ENCODE results near the gene NLGN1. TPM values are rescaled to one million over a fixed set of nuclear protein-coding genes. Genes with fewer than 3 reads are reported as not detected.

Gene NLGN1
- polyA plus RNA-seq, 3 donors from 2014 or later = not detected

GRCh38 chr3:174332391-174332790, 934.8 kb downstream of the NLGN1 start:
- Mint-ChIP-seq H3K9me3 (peaks cover 3 to 34% (median 20%) of the 10 kb centered on the region in 6 donors), H3K27me3 (ENCODE audit: low read depth in 3 of 3) (no peaks in the 10 kb centered on the region), H3K36me3 (no peaks in the 10 kb centered on the region), H3K4me3 (no peak overlapping the region), H3K4me1 (no peaks in the 10 kb centered on the region), H3K27ac (no peak overlapping the region)
- DNase-seq = no peak

- H3K9me3 Mint-ChIP-seq = peaks cover 5 to 34% (median 20%) of the 10 kb centered on the region in 6 donors
- no peaks in the 10 kb centered on the region for H3K36me3 Mint-ChIP-seq
- DNase-seq = no peak
- no peaks in the 10 kb centered on the region for H3K4me1 Mint-ChIP-seq
- no peak overlapping the region for H3K27ac Mint-ChIP-seq
- H3K27me3 Mint-ChIP-seq (ENCODE audit: low read depth in 3 of 3) = no peaks in the 10 kb centered on the region
- no peak overlapping the region for H3K4me3 Mint-ChIP-seq
Observed at GRCh38 chr3:174333640-174334039, 936.1 kb downstream of the NLGN1 start.

GRCh38 chr3:174334111-174334510, 936.6 kb downstream of the NLGN1 start:
- no peaks in the 10 kb centered on the region for H3K4me1 Mint-ChIP-seq
- H3K27me3 Mint-ChIP-seq (ENCODE audit: low read depth in 3 of 3) = no peaks in the 10 kb centered on the region

GRCh38 chr3:174335324-174335723, 937.8 kb downstream of the NLGN1 start:
- peaks cover 5 to 32% (median 16%) of the 10 kb centered on the region in 6 donors for H3K9me3 Mint-ChIP-seq
- H3K4me1 Mint-ChIP-seq = no peaks in the 10 kb centered on the region
- no peak overlapping the region for H3K27ac Mint-ChIP-seq
- DNase-seq = no peak
- no peak overlapping the region for H3K4me3 Mint-ChIP-seq
- peaks cover 0 to 2% (median 0%) of the 10 kb centered on the region in 3 donors for H3K27me3 Mint-ChIP-seq (ENCODE audit: low read depth in 3 of 3)
- H3K36me3 Mint-ChIP-seq = no peaks in the 10 kb centered on the region

More at GRCh38 chr3:174334111-174334510, 936.6 kb downstream of the NLGN1 start:
- no peak overlapping the region for H3K27ac Mint-ChIP-seq
- H3K4me3 Mint-ChIP-seq = no peak overlapping the region
- H3K9me3 Mint-ChIP-seq = peaks cover 6 to 32% (median 19%) of the 10 kb centered on the region in 6 donors
- H3K36me3 Mint-ChIP-seq = no peaks in the 10 kb centered on the region
- no peak for DNase-seq

- H3K27me3 Mint-ChIP-seq (ENCODE audit: low read depth in 3 of 3) = peaks cover 0 to 2% (median 0%) of the 10 kb centered on the region in 3 donors
- H3K36me3 Mint-ChIP-seq = no peaks in the 10 kb centered on the region
- H3K4me1 Mint-ChIP-seq = no peaks in the 10 kb centered on the region
- H3K9me3 Mint-ChIP-seq = peaks cover 5 to 29% (median 15%) of the 10 kb centered on the region in 6 donors
- DNase-seq = no peak
- no peak overlapping the region for H3K27ac Mint-ChIP-seq
- no peak overlapping the region for H3K4me3 Mint-ChIP-seq
Observed at GRCh38 chr3:174335910-174336309, 938.4 kb downstream of the NLGN1 start.

Data from immature natural killer cell (primary cell).